ENCODE data around the gene HPGD. TPM values are rescaled to one million over a fixed set of nuclear protein-coding genes. Genes with fewer than 3 reads are reported as not detected.

HPGD gene
- total RNA-seq, 1 experiment from 2014 or later: not detected

GRCh38 chr4:174538123-174538875 lies 16.0 kb upstream of the HPGD start:
- H3K79me2 ChIP-seq (ENCODE audit: low read length): no peaks in the 10 kb centered on the region
- H3K9ac ChIP-seq (ENCODE audit: low read length): no peak overlapping the region
- no peak overlapping the region for H3K4me2 ChIP-seq (ENCODE audit: low read depth, low read length, poor library complexity, severe bottlenecking)
- no peaks in the 10 kb centered on the region for H3K9me3 ChIP-seq (ENCODE audit: low read length)
- H2AFZ ChIP-seq (ENCODE audit: low read length): no peak overlapping the region
- H3K4me1 ChIP-seq (ENCODE audit: low read length): no peaks in the 10 kb centered on the region
- H3K27ac ChIP-seq (ENCODE audit: low read length): no peak overlapping the region
- no peaks in the 10 kb centered on the region for H3K9me2 ChIP-seq (replicated peaks; ENCODE audit: insufficient read depth, low read length)
- no peak for DNase-seq
- H3K27me3 ChIP-seq (ENCODE audit: low read length): no peaks in the 10 kb centered on the region
- no peaks in the 10 kb centered on the region for H4K20me1 ChIP-seq (ENCODE audit: insufficient read depth, low read depth, low read length)
- H3K4me3 ChIP-seq (ENCODE audit: low read length): no peak overlapping the region
- no peaks in the 10 kb centered on the region for H3K36me3 ChIP-seq (ENCODE audit: insufficient read depth, low read length)

GRCh38 chr4:174537634-174538033 lies 15.3 kb upstream of the HPGD start:
- H3K36me3 ChIP-seq (ENCODE audit: insufficient read depth, low read length): no peaks in the 10 kb centered on the region
- H4K20me1 ChIP-seq (ENCODE audit: insufficient read depth, low read depth, low read length): no peaks in the 10 kb centered on the region
- no peak overlapping the region for H3K9ac ChIP-seq (ENCODE audit: low read length)
- no peaks in the 10 kb centered on the region for H3K27me3 ChIP-seq (ENCODE audit: low read length)
- no peak overlapping the region for H3K4me3 ChIP-seq (ENCODE audit: low read length)
- no peaks in the 10 kb centered on the region for H3K79me2 ChIP-seq (ENCODE audit: low read length)
- H2AFZ ChIP-seq (ENCODE audit: low read length): no peak overlapping the region
- H3K9me3 ChIP-seq (ENCODE audit: low read length): no peaks in the 10 kb centered on the region
- H3K4me1 ChIP-seq (ENCODE audit: low read length): no peaks in the 10 kb centered on the region
- H3K4me2 ChIP-seq (ENCODE audit: low read depth, low read length, poor library complexity, severe bottlenecking): no peak overlapping the region
- H3K27ac ChIP-seq (ENCODE audit: low read length): no peak overlapping the region
- DNase-seq: no peak
- H3K9me2 ChIP-seq (replicated peaks; ENCODE audit: insufficient read depth, low read length): no peaks in the 10 kb centered on the region

- no peak for DNase-seq
- Histone ChIP-seq H3K27ac (ENCODE audit: low read length) (no peak overlapping the region), H3K4me2 (ENCODE audit: low read depth, low read length, poor library complexity, severe bottlenecking) (no peak overlapping the region), H3K4me3 (ENCODE audit: low read length) (no peak overlapping the region), H3K79me2 (ENCODE audit: low read length) (no peaks in the 10 kb centered on the region), H3K9ac (ENCODE audit: low read length) (no peak overlapping the region), H3K9me3 (ENCODE audit: low read length) (no peaks in the 10 kb centered on the region), H3K4me1 (ENCODE audit: low read length) (no peaks in the 10 kb centered on the region), H3K9me2 (replicated peaks; ENCODE audit: insufficient read depth, low read length) (no peaks in the 10 kb centered on the region), H2AFZ (ENCODE audit: low read length) (no peak overlapping the region), H3K36me3 (ENCODE audit: insufficient read depth, low read length) (no peaks in the 10 kb centered on the region), H3K27me3 (ENCODE audit: low read length) (no peaks in the 10 kb centered on the region), H4K20me1 (ENCODE audit: insufficient read depth, low read depth, low read length) (no peaks in the 10 kb centered on the region)
Observed at GRCh38 chr4:174534461-174534860, 12.2 kb upstream of the HPGD start.

GRCh38 chr4:174532445-174532844 lies 10.2 kb upstream of the HPGD start:
- Histone ChIP-seq H3K27me3 (ENCODE audit: low read length) (no peaks in the 10 kb centered on the region), H3K36me3 (ENCODE audit: insufficient read depth, low read length) (no peaks in the 10 kb centered on the region), H3K27ac (ENCODE audit: low read length) (no peak overlapping the region), H3K79me2 (ENCODE audit: low read length) (no peaks in the 10 kb centered on the region), H3K9me2 (replicated peaks; ENCODE audit: insufficient read depth, low read length) (no peaks in the 10 kb centered on the region), H3K9me3 (ENCODE audit: low read length) (no peaks in the 10 kb centered on the region), H4K20me1 (ENCODE audit: insufficient read depth, low read depth, low read length) (no peaks in the 10 kb centered on the region), H2AFZ (ENCODE audit: low read length) (no peak overlapping the region), H3K4me1 (ENCODE audit: low read length) (no peaks in the 10 kb centered on the region), H3K4me2 (ENCODE audit: low read depth, low read length, poor library complexity, severe bottlenecking) (no peak overlapping the region), H3K9ac (ENCODE audit: low read length) (no peak overlapping the region), H3K4me3 (ENCODE audit: low read length) (no peak overlapping the region)
- DNase-seq: no peak

- H3K4me2 ChIP-seq (ENCODE audit: low read depth, low read length, poor library complexity, severe bottlenecking): no peak overlapping the region
- H3K4me1 ChIP-seq (ENCODE audit: low read length): no peaks in the 10 kb centered on the region
- no peak overlapping the region for H3K9ac ChIP-seq (ENCODE audit: low read length)
- H3K4me3 ChIP-seq (ENCODE audit: low read length): no peak overlapping the region
- H2AFZ ChIP-seq (ENCODE audit: low read length): no peak overlapping the region
- no peaks in the 10 kb centered on the region for H3K36me3 ChIP-seq (ENCODE audit: insufficient read depth, low read length)
- DNase-seq: no peak
- H3K79me2 ChIP-seq (ENCODE audit: low read length): no peaks in the 10 kb centered on the region
- no peaks in the 10 kb centered on the region for H4K20me1 ChIP-seq (ENCODE audit: insufficient read depth, low read depth, low read length)
- H3K27ac ChIP-seq (ENCODE audit: low read length): no peak overlapping the region
- no peaks in the 10 kb centered on the region for H3K27me3 ChIP-seq (ENCODE audit: low read length)
- H3K9me2 ChIP-seq (replicated peaks; ENCODE audit: insufficient read depth, low read length): no peaks in the 10 kb centered on the region
- H3K9me3 ChIP-seq (ENCODE audit: low read length): no peaks in the 10 kb centered on the region
Observed at GRCh38 chr4:174531486-174531885, 9.2 kb upstream of the HPGD start.

- DNase-seq: no peak
- Histone ChIP-seq H3K27me3 (ENCODE audit: low read length) (no peaks in the 10 kb centered on the region), H3K4me1 (ENCODE audit: low read length) (no peaks in the 10 kb centered on the region), H3K79me2 (ENCODE audit: low read length) (no peaks in the 10 kb centered on the region), H3K9me2 (replicated peaks; ENCODE audit: insufficient read depth, low read length) (no peaks in the 10 kb centered on the region), H3K4me2 (ENCODE audit: low read depth, low read length, poor library complexity, severe bottlenecking) (no peak overlapping the region), H3K9ac (ENCODE audit: low read length) (no peak overlapping the region), H2AFZ (ENCODE audit: low read length) (no peak overlapping the region), H4K20me1 (ENCODE audit: insufficient read depth, low read depth, low read length) (no peaks in the 10 kb centered on the region), H3K4me3 (ENCODE audit: low read length) (no peak overlapping the region), H3K27ac (ENCODE audit: low read length) (no peak overlapping the region), H3K9me3 (ENCODE audit: low read length) (no peaks in the 10 kb centered on the region), H3K36me3 (ENCODE audit: insufficient read depth, low read length) (no peaks in the 10 kb centered on the region)
Observed at GRCh38 chr4:174528226-174528625, 5.9 kb upstream of the HPGD start.

GRCh38 chr4:174526731-174527130 lies 4.4 kb upstream of the HPGD start:
- H3K9me2 ChIP-seq (replicated peaks; ENCODE audit: insufficient read depth, low read length): no peaks in the 10 kb centered on the region
- no peaks in the 10 kb centered on the region for H3K36me3 ChIP-seq (ENCODE audit: insufficient read depth, low read length)
- no peaks in the 10 kb centered on the region for H3K4me1 ChIP-seq (ENCODE audit: low read length)

GRCh38 chr4:174524242-174524641 lies 2.0 kb upstream of the HPGD start:
- Histone ChIP-seq H3K4me3 (ENCODE audit: low read length) (no peak overlapping the region), H4K20me1 (ENCODE audit: insufficient read depth, low read depth, low read length) (no peaks in the 10 kb centered on the region), H3K36me3 (ENCODE audit: insufficient read depth, low read length) (no peaks in the 10 kb centered on the region), H3K9me2 (replicated peaks; ENCODE audit: insufficient read depth, low read length) (no peaks in the 10 kb centered on the region), H3K27ac (ENCODE audit: low read length) (no peak overlapping the region), H3K4me1 (ENCODE audit: low read length) (no peaks in the 10 kb centered on the region), H3K4me2 (ENCODE audit: low read depth, low read length, poor library complexity, severe bottlenecking) (no peak overlapping the region), H2AFZ (ENCODE audit: low read length) (no peak overlapping the region), H3K9ac (ENCODE audit: low read length) (no peak overlapping the region), H3K79me2 (ENCODE audit: low read length) (no peaks in the 10 kb centered on the region), H3K27me3 (ENCODE audit: low read length) (no peaks in the 10 kb centered on the region), H3K9me3 (ENCODE audit: low read length) (no peaks in the 10 kb centered on the region)
- no peak for DNase-seq

More at GRCh38 chr4:174526731-174527130, 4.4 kb upstream of the HPGD start:
- Histone ChIP-seq H4K20me1 (ENCODE audit: insufficient read depth, low read depth, low read length) (no peaks in the 10 kb centered on the region), H3K4me3 (ENCODE audit: low read length) (no peak overlapping the region), H2AFZ (ENCODE audit: low read length) (no peak overlapping the region), H3K27me3 (ENCODE audit: low read length) (no peaks in the 10 kb centered on the region), H3K27ac (ENCODE audit: low read length) (no peak overlapping the region), H3K4me2 (ENCODE audit: low read depth, low read length, poor library complexity, severe bottlenecking) (no peak overlapping the region), H3K9me3 (ENCODE audit: low read length) (no peaks in the 10 kb centered on the region), H3K79me2 (ENCODE audit: low read length) (no peaks in the 10 kb centered on the region), H3K9ac (ENCODE audit: low read length) (no peak overlapping the region)
- no peak for DNase-seq

Measured in Karpas-422 (cell line).